ENCODE results near the gene SDHB.

Gene SDHB

GRCh38 chr1:17012775-17013490 lies 40.9 kb downstream of the SDHB start:
- DNase-seq (ENCODE audit: low read depth in 2 of 2): no peak

DNA sequence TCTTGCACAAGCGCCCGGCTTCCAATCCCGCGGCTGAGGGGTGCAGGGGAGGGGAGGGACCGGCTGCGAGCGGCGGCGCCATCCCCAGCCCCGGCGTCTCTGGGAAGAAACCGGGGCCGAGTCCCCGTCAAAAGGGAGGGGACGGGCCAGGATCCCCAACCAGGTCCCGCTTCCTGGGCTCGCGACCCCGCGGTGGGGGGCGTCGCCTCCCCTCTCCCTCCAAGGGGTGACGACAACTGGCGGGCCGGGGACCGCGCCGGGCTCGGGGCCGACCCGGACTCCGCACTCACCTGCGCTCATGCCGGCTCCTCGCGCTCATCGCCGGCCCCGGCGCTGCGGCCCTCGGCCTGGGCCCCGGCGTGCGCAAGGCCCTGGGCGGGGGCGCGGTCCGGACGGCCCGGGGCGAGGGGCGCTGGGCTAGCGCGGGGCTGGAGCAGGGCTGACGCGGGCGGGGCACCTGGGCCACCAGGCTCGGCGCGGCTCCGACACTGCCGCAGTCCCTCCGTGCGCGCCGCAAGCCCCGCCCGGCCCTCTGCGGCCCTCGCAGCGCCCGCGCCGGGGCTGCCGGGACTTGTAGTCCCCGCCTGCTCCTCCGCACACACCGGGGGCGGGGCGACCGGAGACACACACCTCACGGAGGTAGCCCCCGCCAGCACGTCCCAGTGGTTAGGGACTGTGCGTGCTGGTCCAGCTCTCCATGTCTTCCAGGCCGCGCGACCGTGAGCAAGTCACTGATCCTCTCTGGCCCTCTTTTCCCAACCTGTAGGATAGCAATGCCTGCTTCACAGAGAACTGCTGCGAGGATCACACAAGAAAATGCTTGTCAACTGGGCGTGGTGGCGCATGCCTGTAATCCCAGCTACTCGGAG lies 42.2 kb downstream of the SDHB start, which contains the start of gene ATP13A2:
TSS of gene ATP13A2 (minus strand) at position 490 of the 869 bp plus-strand sequence. CDS start at position 300, 190 bp downstream.
- peak; percentile 59 to 75 for DNase-seq (ENCODE audit: low read depth in 2 of 2)

DNA sequence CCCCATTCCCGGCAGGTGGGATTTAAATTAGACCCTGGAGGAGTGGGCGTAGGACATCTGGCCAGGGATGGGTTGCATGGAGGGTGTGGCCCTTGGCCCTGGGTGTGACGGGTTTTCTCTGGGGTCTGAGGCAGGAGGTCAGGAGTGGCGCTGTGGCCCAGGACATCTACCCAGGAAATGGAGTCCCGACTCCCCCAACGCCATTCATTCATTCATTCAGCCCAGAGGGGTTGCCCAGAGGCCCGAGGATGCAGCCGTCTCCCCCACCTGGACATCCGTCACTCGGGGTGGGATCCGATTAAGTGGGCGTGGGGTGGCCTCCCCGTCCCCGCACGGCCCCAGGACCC lies 42.8 kb downstream of the SDHB start:
- no peak for DNase-seq (ENCODE audit: low read depth in 2 of 2)

DNA sequence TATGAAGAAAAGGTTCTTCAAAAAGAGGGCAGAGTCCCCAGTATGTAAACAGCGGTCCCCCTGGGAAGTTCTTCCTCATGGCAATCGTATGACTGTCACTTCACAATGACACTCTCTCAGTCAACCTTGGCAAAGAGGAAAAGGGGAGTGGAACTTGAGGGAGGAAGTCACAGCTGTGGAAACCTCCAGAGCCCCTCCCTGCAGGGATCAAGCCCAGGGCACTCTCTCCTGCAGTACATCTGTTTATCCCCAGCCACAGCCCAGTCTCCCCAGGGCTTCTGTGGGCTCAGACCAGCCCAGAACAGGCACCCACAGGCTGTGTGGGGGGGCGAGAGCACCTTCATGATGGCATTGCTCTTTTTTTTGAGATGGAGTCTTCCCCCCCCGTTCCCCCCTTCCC lies 44.1 kb downstream of the SDHB start:
- DNase-seq (ENCODE audit: low read depth in 2 of 2): no peak

GRCh38 chr1:17008208-17008855 lies 45.5 kb downstream of the SDHB start:
- DNase-seq (ENCODE audit: low read depth in 2 of 2): no peak

- no peak for DNase-seq (ENCODE audit: low read depth in 2 of 2)
These were observed 46.7 kb downstream of the SDHB start for GRCh38 chr1:17007121-17007520.

DNA sequence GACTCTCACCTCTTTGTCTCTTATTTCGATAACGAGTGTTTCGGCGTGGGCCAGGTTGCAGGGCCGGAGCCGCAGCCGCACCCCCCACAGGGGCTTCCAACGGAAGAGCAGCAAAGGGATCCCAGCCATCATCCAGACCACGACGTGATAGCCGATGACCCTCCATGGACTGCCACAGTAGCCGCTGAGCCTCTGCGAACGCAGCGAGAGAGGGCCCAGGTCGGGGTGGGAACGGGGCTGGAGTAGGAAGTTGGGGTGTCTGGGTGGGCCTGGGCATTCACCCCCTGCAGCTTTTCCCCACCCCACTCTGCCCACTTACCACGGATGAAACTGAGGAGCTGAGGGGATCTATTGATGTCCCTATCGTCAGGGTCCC lies 48.5 kb downstream of the SDHB start:
- no peak for DNase-seq (ENCODE audit: low read depth in 2 of 2)

GRCh38 chr1:17004466-17005364 lies 49.1 kb downstream of the SDHB start:
- DNase-seq (ENCODE audit: low read depth in 2 of 2): no peak

DNA sequence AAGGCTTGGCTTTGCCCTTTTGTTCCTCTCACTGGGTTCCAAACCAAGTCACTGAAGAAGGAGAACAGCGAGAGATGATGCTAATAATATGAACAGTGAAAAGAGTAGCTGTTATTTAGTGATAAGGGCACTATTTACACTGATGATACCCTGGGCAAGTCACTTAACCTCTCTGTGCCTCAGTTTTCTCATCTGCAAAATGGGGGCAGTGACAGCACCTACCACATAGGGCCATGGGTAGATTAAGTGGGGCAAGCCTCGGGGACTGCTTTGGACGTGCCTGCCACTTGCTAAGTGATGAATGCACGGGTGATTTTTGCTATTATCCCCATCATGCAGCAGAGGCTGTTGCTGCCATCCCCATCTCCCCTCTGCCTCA lies 51.3 kb downstream of the SDHB start:
- DNase-seq (ENCODE audit: low read depth in 2 of 2): no peak

DNA sequence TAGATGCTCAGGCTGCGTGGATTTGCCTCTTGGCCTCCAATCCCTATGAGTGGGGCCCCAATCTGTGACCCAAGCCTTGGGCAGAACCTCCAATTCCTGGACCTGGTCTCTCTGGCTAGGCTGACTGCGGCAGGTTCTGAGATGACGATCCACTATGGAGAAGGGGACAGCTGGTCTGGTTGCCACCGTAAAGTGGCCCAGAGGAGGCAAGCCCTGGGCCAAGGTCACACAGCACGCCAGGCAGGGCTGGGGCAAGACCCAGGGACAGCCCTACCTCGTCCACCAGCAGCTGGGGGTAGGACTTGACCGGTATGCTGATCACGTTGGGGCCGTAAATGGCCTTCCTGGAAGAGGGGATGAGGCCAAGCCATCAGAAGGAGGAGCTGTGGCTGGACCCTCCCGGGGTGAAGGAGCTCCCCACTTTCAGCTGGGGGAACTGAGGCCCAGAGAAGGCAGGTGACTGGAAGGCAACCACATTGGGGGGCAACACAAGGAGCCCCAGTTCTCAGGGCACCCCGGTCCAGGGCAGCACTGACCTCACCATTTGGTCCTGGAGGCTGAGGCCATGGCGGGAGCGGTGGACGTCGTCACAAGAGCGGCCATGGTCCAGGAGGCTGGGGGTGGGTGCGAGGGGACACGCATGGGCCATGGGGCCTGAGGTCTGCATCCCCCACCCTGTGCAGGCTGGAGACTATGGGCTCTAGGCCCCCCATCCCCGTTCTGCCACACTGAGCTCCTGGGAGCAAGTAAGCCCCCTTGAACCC lies 51.9 kb downstream of the SDHB start:
- DNase-seq (ENCODE audit: low read depth in 2 of 2): no peak

GRCh38 chr1:16999863-17000262 lies 54.0 kb downstream of the SDHB start:
- DNase-seq (ENCODE audit: low read depth in 2 of 2): no peak

GRCh38 chr1:16998589-16998988 lies 55.2 kb downstream of the SDHB start:
- DNase-seq (ENCODE audit: low read depth in 2 of 2): no peak

GRCh38 chr1:16996845-16997244 lies 57.0 kb downstream of the SDHB start:
- no peak for DNase-seq (ENCODE audit: low read depth in 2 of 2)

DNA sequence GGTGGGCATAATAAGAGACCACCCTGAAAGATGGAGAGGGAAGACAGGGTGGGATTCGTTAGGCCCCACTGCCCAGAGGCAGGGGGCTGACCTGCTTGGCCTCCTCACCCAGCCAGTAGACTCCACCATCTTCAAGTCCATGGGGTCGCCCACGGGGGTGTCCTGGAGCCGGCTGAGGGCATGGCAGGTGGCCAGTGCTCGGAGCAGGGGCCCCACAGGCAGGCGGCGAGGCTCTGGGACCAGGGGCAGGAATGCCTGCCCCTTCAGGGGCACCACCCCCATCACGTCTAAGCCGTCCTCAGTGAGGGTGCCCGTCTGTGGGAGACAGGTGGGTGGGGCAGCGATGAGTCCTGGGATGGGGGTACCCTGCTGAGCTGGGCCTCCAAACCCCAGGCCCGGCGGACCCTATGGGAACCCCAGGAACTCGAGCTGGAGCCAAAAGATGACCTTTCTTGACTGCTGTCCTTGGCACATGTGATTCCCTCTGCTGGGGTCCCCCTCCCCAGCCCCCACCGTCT lies 60.3 kb downstream of the SDHB start:
- no peak for DNase-seq (ENCODE audit: low read depth in 2 of 2)

- no peak for DNase-seq (ENCODE audit: low read depth in 2 of 2)
These were observed 61.2 kb downstream of the SDHB start for GRCh38 chr1:16992675-16993074.

DNA sequence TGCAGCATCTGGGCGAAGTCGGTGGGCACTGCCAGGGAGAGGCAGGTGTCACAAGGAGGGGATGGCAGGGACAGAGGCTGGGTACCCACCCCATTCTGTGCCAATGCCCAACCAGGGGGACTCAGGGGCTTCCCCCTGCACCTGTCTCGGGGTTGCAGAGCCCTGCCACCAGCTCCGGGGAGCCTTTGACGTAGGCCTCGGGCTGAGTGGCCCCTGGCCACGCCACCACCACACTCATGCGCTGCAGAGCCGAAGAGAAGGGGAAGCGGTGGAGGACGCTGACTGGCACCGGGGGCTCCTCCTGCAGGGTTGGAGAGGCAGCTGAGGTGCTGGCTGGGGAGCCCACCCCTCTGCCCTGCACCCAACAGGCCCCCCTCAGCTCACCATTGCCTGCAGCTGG lies 61.7 kb downstream of the SDHB start:
- DNase-seq (ENCODE audit: low read depth in 2 of 2): no peak

DNA sequence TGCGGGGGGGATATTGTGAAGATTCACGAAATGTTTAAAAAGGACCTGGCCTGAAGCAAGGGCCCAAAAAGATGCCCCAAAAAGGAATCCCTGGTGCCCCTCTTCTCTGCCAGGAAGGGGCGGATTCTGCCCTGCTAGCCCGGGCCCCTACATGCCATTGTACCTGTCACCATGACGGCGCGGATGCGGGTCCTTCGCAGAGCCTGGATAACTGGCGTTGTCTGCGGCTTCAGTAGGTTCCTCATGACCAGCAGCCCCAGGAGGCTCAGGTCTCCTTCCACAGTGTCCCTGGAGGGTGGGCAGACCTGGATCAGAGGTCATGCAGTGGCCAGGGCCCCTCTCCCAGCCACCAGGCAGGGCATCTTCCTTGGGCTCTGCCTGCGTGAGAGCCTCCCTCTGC lies 62.3 kb downstream of the SDHB start:
- DNase-seq (ENCODE audit: low read depth in 2 of 2): no peak

- DNase-seq (ENCODE audit: low read depth in 2 of 2): no peak
These were observed 64.0 kb downstream of the SDHB start for GRCh38 chr1:16989676-16990391.

- no peak for DNase-seq (ENCODE audit: low read depth in 2 of 2)
These were observed 65.6 kb downstream of the SDHB start for GRCh38 chr1:16988210-16988609.

DNA sequence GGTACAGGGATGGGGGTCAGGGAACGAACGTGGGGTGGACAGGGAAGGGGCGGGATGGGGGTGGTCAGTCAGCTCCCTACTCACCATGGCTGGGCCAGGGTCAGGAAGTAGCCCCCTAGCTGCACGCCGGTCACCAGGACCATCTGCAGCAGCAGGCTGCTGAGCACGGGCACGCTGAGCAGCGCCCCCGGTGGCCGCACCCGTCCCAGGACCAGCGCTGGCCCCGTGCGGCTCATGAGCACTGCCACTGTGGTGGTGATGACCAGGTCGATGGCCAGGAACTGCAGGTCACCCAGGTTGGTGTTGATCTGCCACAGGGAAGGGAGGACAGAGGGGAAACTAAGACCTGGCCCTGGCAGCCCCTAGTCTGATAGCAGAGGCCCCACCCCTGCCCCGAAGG lies 66.9 kb downstream of the SDHB start:
- no peak for DNase-seq (ENCODE audit: low read depth in 2 of 2)
